GM12878 (cell line): ENCODE data around the gene PIP4K2A.

Experiments
- CEBPB ChIP-seq, 2 experiments: fragments of 150-350 bp in 1 of 2; IDR thresholded peaks; 2 replicates each; pipeline ENCODE4 v1.6.1; 2012 to 2014; ENCODE audit warnings: low read depth in 2 of 2, low read length in 2 of 2, borderline replicate concordance in 1 of 2, inconsistent platforms in 1 of 2
- CTCF ChIP-seq, 3 experiments: IDR thresholded peaks in 2 of 3; conservative IDR thresholded peaks in 1 of 3; 2 replicates each; pipeline ENCODE4 v1.5.1; 2011; ENCODE audit warnings: low read depth in 3 of 3, low read length in 3 of 3, mild to moderate bottlenecking in 3 of 3, control low read depth in 2 of 3, moderate library complexity in 2 of 3, inconsistent platforms in 1 of 3, mixed read lengths in 1 of 3; ENCODE audit not compliant: control insufficient read depth in 2 of 3, insufficient read depth in 1 of 3; ENCODE audit errors: extremely low read depth in 1 of 3
- E2F8 ChIP-seq: fragments of 450-650 bp; IDR thresholded peaks from 2 replicates; pipeline ENCODE4 v1.6.1; 2018; ENCODE audit warnings: mild to moderate bottlenecking, low read depth, moderate library complexity; ENCODE audit not compliant: partially characterized antibody
- EZH2 ChIP-seq: IDR thresholded peaks from 2 replicates; pipeline ENCODE4 v1.6.1; 2012; ENCODE audit warnings: low read depth, mild to moderate bottlenecking, control low read depth, inconsistent platforms, low read length, borderline replicate concordance; ENCODE audit not compliant: control insufficient read depth
- MAX ChIP-seq: IDR thresholded peaks from 2 replicates; pipeline ENCODE4 v1.6.1; 2012; ENCODE audit warnings: low read depth, low read length, improper control_type of control experiment
- REST ChIP-seq: IDR thresholded peaks from 2 replicates; pipeline ENCODE4 v1.6.1; 2012; ENCODE audit warnings: mild to moderate bottlenecking, low read depth, low read length
- SP1 ChIP-seq: IDR thresholded peaks from one replicate; pipeline ENCODE4 v1.6.1; 2011; ENCODE audit warnings: low read depth, low read length
- TBL1XR1 ChIP-seq: IDR thresholded peaks from 2 replicates; pipeline ENCODE4 v1.6.1; 2012; ENCODE audit warnings: low read depth, low read length, improper control_type of control experiment
- ZZZ3 ChIP-seq: IDR thresholded peaks from 2 replicates; pipeline ENCODE4 v1.6.1; 2011; ENCODE audit warnings: low read depth; ENCODE audit not compliant: control insufficient read depth, insufficient read length

- no peak for TF ChIP-seq EZH2
- no peak for TF ChIP-seq CTCF (IDR thresholded peaks at IDR 0.05 in 2 of 3, conservative IDR thresholded peaks at IDR 0.05 in 1 of 3; ENCODE audit: control insufficient read depth in 2 of 3, extremely low read depth in 1 of 3, insufficient read depth in 1 of 3, low read depth in 3 of 3, low read length in 3 of 3)
- TF ChIP-seq MAX, result no peak
- no peak for TF ChIP-seq ZZZ3
- no peak for TF ChIP-seq REST
- no peak for TF ChIP-seq E2F8
- TF ChIP-seq CEBPB (IDR thresholded peaks at IDR 0.05; ENCODE audit: borderline replicate concordance in 1 of 2, low read depth in 2 of 2, low read length in 2 of 2), result no peak
- no peak for TF ChIP-seq SP1
- no peak for TF ChIP-seq TBL1XR1
Observed at GRCh38 chr10:22489467-22489866, 224.9 kb downstream of the PIP4K2A start.
